ENCODE data around the gene PIP4K2B.

PIP4K2B gene

GRCh38 chr17:38743556-38744171 is 55.7 kb downstream of the PIP4K2B start:
- DNase-seq = no peak

- DNase-seq = no peak
These were observed 56.7 kb downstream of the PIP4K2B start for GRCh38 chr17:38742411-38743308.

GRCh38 chr17:38741921-38742410 is 57.4 kb downstream of the PIP4K2B start:
- DNase-seq = no peak

- no peak for DNase-seq
These were observed 57.9 kb downstream of the PIP4K2B start for GRCh38 chr17:38741461-38741860.

GRCh38 chr17:38740806-38741205 is 58.5 kb downstream of the PIP4K2B start:
- no peak for DNase-seq

- DNase-seq = no peak
These were observed 59.3 kb downstream of the PIP4K2B start for GRCh38 chr17:38740044-38740443.

- no peak for DNase-seq
These were observed 60.1 kb downstream of the PIP4K2B start for GRCh38 chr17:38739305-38739704.

- DNase-seq = no peak
These were observed 60.7 kb downstream of the PIP4K2B start for GRCh38 chr17:38738686-38739085.

GRCh38 chr17:38738007-38738662 is 61.2 kb downstream of the PIP4K2B start:
- DNase-seq = no peak

GRCh38 chr17:38735161-38735997 is 64.0 kb downstream of the PIP4K2B start:
- DNase-seq = peak; percentile 61 to 72

- no peak for DNase-seq
These were observed 65.1 kb downstream of the PIP4K2B start for GRCh38 chr17:38733982-38734973.

- DNase-seq = no peak
These were observed 65.9 kb downstream of the PIP4K2B start for GRCh38 chr17:38733282-38733981.

GRCh38 chr17:38732376-38733281 is 66.7 kb downstream of the PIP4K2B start:
- no peak for DNase-seq

- no peak for DNase-seq
These were observed 67.6 kb downstream of the PIP4K2B start for GRCh38 chr17:38731526-38732294.

- no peak for DNase-seq
These were observed 68.6 kb downstream of the PIP4K2B start for GRCh38 chr17:38730526-38731379.

- peak; percentile 89 to 91 for DNase-seq
These were observed 69.3 kb downstream of the PIP4K2B start, which contains the start of gene CISD3 for GRCh38 chr17:38729886-38730525. TSS of gene CISD3 (plus strand) at chr17:38730341. CDS start at chr17:38730359, 18 bp downstream.

- no peak for DNase-seq
These were observed 69.9 kb downstream of the PIP4K2B start for GRCh38 chr17:38729368-38729885.
